Frontal cortex (tissue), 4 donors: ENCODE measurements around the gene LHPP. TPM values are rescaled to one million over a fixed set of nuclear protein-coding genes. Genes with fewer than 3 reads are reported as not detected.

Experiments
- DNase-seq, 2 donors: peaks; one replicate each; pipeline ENCODE4 v3.0.0; 2012; ENCODE audit warnings: low spot score in 2 of 2
- FAIRE-seq: peaks from 2 replicates; lab custom pipeline; 2012; peaks lifted over from hg19 to GRCh38; lab: Jason Lieb, UNC
- total RNA-seq: library from RNA; depleted of rRNA; stranded (reverse); fragments of >200 nt; gene quantifications from one replicate; pipeline ENCODE4 v1.2.3, GENCODE V29; 2014
- donor health status: control.
- donor health status: control.
- donor health status: control.

The LHPP gene
- total RNA-seq, 1 donor from 2014 or later, result 16.3 TPM

GRCh38 chr10:124530215-124530665, 68.6 kb downstream of the LHPP start:
- no peak for FAIRE-seq
- peak; percentile 81 to 94 for DNase-seq

- no peak for FAIRE-seq
- no peak for DNase-seq
These were observed 69.2 kb downstream of the LHPP start for GRCh38 chr10:124530816-124531215.

- FAIRE-seq, result no peak
- DNase-seq, result no peak
These were observed 70.6 kb downstream of the LHPP start for GRCh38 chr10:124532106-124532641.

GRCh38 chr10:124532788-124533187, 71.2 kb downstream of the LHPP start:
- DNase-seq (no peak), FAIRE-seq (no peak)

DNA sequence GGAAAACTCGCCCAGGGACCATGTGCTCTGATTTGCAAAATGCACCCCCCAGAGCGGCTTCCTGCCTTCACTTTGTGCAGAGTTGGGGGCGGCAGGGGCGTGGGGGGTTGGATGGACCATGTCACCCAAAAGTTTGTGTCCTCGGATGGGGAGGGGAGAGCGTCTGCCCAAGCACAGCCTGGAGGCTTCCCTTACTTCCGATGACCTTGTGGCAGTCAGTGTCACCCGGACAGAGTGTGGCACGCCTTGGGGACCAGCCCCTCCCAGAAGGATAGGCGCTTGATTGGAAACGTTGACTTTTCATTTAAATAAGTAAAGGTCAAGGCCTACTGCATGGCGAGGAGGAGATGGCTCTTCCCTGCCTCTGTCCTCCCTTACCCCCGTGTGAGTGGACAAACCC, 71.6 kb downstream of the LHPP start:
- no peak for DNase-seq
- FAIRE-seq, result no peak

DNA sequence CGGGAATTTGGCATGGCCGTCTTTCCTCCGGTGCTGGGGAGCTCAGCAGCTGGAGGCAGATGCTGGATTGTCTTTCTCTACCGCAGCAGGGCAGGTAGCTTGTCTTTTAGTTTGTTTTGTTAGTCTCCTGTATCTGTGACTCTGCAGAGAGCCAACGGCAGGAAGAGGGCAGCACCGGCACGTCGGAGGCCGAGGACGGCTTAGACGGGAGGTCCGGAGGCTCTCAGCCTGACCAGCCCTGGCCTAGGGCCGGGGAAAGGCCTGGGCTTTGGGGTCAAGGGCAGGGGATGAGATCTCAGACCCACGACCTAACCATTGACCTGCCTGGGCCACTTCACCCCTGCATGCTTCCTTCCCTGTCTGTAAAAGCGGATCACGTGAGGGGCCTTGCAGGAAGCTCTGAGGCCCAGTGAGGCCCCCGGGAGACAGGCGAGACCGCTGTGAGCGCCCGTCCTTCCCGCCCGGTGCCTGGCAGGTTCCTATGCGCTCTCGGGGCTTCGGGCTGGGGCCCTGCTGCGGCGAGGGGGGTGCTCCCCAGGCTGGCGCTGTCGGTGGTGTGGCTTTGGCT, 72.7 kb downstream of the LHPP start:
- peak in 1 of 2 donors; percentile 64 for DNase-seq
- no peak for FAIRE-seq

DNA sequence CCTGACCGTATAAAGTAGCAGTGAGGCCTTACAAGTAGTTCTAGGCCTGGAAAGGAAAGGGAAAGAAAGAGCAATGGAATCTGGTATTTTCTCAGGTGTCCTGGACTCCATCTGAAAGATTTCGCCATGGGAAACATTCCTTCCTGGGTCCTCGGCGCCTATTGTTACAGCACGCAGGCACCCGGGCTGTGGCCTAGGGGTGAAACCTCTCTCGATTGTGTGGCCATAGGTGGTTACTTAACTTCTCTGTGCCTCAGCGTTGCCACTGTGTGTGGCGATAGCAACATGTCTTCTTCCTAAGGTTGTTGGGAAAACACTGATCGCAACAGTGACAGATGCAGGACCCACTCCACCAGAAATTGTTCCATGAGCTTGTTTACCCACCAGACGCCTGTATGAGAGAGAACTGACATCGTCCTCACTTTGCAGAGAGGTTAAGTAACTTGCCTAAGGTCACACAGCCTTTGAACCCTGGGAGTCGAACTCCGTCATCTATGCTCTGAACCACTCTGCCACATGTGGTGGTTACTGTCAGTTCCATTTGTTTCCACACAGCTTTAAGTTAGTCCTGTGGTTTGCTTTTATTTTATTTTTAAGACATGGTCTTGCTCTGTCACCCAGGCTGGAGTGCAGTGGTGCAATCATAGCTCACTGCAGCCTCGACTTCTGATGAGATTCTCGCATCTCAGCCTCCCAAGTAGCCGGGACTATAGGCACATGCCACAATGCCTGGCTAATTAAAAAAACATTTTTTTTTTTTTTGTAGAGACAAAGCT, 73.4 kb downstream of the LHPP start:
- no peak for FAIRE-seq
- DNase-seq, result no peak

DNA sequence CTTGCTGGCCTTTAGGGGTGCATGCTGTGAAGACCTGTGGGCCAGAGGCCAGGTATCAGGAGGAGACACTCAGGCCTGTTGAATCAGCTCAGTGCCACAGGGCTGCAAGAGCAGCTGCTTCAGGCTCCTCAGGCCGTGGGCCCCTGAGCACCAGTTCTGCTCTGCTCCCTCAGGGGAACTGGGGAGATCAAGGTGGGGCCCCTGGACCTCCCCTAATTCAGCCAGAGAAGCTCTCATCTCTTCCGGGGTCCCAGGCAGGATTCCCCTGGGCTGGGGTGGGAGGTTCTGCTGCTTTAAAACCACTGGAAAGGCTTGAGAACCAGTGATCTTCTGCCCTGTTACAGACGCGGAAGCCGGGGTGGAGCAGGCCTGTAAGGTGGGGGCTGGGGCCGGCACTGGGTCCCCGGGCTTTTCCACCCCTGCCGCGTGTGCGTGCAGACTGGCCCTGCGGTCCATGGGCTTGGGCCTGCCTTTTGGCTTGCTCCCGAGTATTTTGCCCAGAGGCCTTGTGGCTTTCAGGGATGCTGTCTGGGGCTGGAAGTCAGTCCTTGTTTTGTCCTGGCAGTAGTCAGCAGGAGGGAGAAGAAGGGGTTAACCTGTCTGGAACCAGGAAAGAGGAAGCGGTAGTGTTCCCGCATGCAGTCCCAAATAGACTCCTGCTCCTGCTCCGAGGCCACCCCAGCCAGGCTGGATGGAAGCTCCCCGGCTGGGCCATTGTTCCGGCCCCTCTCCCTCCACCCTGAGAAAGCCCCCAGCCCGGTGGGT, 74.3 kb downstream of the LHPP start:
- no peak for DNase-seq
- FAIRE-seq, result no peak

DNA sequence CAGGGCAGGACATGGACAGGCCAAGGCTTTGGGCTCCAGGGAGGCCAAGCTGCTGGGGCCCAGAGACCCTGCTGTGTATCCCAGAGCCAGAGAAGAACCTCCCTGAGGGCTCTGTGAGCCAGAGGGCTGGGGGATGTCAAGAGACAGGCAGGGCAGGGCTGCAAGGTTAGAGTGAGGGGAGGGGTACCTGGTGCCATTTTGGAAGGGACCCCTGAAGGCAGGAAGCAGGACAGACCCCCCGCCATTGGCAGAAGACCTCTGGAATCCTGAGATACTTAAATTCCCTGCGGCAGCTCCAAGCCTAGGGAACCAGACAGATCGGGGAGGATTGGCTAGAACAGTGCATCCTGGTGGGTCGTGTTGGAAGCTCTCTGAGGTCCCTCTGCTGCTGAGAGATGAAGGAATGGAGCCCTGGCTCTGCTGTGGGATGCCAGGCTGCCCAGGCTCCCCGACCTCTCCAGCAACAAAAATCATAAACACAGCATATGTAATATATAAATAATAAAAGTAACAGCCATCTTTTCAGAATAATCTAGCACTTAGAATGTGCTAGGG, 75.0 kb downstream of the LHPP start:
- no peak for FAIRE-seq
- no peak for DNase-seq

DNA sequence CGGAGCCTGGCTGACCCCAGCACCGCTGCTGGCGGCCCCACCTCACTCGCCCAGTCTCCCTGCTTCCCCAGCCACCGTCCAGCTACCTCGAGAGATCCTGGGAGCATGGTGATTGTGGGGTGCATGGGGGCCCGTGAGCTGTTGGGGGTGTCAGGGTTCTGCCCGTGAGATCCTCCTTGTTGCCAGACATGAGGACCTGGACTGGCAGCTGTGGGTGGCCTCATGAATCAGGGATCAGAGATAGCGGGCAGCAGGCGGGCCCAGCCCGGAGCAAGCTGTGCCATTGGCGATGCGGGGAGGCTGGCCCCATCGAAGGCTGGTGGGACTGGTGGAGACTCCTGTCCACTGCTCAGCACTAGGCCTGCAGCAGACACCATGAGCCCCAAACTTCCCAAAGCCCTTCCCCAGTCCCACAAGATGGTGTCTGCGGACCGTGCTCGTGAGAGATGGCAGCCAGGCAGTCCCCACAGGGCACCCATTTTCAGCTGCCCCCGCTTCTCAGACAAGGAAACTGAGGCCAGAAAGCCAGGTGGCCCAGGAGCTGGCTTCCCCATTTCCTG, 75.6 kb downstream of the LHPP start:
- DNase-seq (no peak), FAIRE-seq (no peak)

DNA sequence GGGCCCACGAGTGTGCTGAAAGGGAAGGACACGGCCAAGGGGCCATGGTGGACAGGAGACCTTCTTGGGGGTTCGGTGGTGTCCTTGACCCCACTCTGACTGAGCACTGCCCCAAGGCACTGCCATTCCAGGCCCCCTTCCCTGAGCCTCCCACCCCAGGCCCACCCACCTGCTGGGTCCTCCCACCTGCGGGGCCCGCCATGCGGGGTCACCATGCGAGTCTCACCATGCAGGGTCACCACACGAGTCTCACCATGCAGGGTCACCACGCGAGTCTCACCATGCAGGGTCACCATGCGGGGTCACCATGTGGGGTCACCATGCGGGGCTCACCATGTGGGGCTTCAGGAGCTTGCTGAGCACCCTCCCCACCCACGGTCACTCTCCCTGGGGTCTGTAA, 76.3 kb downstream of the LHPP start:
- FAIRE-seq, result no peak
- no peak for DNase-seq

DNA sequence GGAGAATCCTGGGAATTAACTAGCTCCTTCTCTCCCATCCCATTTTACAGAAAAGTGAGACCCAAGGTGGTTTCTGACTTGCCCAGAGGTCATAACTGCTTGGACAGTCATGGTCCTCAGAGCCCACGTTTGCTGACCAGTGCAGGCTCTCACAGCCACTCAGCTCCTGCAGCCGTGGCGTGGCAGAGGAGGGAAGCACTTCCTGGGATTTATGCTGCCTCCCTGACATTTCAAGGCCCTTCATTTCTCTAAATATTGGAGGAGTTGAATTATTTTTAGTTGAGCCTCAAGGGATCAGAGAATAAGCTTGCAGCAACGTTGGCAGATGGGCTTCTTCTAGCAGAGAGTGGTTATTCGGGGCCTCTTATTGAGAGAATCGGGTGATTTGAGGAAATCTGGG, 77.1 kb downstream of the LHPP start:
- DNase-seq (no peak), FAIRE-seq (no peak)

- no peak for FAIRE-seq
- DNase-seq, result peak; percentile 75 to 80
These were observed 78.5 kb downstream of the LHPP start for GRCh38 chr10:124539935-124540641.

- DNase-seq (no peak), FAIRE-seq (no peak)
These were observed 79.7 kb downstream of the LHPP start for GRCh38 chr10:124541076-124541903.

DNA sequence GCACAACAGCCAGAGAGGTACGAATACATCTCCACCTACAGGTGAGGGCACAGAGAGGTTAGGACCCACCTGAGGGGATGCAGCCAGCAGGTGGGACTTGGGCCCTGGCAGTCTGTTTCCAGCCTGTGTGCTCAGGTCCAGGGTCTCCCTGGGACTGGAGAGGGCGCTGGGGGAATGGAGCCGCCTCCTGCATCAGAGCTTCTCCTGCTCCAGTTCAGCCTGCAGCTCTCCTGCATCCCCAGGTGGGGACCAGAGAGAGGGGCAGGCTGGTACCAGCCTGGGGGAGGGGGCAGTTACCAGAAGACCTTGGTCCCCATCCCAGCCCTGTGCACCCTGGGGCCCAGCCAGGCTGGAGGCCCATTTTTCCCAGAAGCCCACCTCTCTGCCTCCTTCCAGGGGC, 80.7 kb downstream of the LHPP start:
- FAIRE-seq, result no peak
- DNase-seq, result no peak

- DNase-seq, result no peak
- FAIRE-seq, result no peak
These were observed 81.5 kb downstream of the LHPP start for GRCh38 chr10:124543146-124543545.

DNA sequence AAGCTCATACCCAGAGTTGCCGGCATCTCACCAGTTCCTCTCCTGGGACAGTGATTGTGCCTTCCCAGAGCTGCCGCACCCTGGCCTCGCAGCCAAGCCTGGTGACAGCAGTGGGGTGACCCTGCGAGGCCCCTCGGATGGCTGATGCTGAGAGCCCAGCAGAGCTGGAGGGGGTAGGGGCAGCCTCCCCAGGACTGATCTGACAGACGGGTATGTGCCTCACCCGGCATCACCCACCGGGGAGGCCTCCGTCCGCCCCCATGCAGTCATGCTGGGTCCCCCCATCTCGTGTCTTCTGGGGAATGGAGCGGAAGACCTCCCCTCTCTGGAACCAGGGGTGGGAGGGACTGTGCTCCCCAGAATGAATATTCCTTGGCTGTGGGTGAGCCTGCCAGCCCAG, 82.3 kb downstream of the LHPP start:
- no peak for FAIRE-seq
- no peak for DNase-seq

DNA sequence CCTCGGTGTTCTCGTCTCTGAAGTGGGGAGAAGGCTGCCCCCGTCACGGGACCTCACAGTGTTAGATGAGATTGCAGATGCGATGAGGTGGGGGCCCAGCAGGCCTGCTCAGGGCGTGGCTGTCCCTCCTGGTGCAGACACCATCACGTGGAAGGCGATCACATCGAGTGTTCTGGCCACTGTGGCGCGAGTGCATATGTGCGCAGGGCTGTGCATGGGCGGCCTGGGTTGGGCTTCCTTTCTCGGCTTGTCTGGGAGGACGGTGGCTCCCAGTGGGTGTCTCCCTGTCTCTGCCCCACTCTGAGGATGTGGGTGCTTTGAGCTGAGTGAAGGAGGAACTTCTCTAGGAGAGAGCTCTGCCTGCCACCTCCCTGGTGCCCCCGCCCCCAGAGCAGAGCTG, 83.1 kb downstream of the LHPP start:
- DNase-seq, result no peak
- no peak for FAIRE-seq
